Small intestine (tissue), 7 donors: Measurements from ENCODE around the gene ERRFI1. TPM values are rescaled to one million over a fixed set of nuclear protein-coding genes. Genes with fewer than 3 reads are reported as not detected.

Experiments
- DNase-seq, 2 donors: peaks; one replicate each; pipeline versions ENCODE4 v3.0.0 to v3.0.0-alpha.2; 2013
- FAIRE-seq: peaks from 2 replicates; lab custom pipeline; 2012; peaks lifted over from hg19 to GRCh38; lab: Jason Lieb, UNC
- H3K27ac ChIP-seq, 3 donors: one replicate each; pipeline ENCODE4 v1.5.1; 2013; ENCODE audit warnings: low read length in 2 of 3, mild to moderate bottlenecking in 2 of 3, control low read depth in 1 of 3, inconsistent platforms in 1 of 3, low read depth in 1 of 3, moderate library complexity in 1 of 3
- H3K27me3 ChIP-seq, 3 donors: one replicate each; pipeline ENCODE4 v1.6.1; 2013; ENCODE audit warnings: low read length in 3 of 3, inconsistent platforms in 1 of 3; ENCODE audit not compliant: control insufficient read depth in 3 of 3, insufficient read depth in 3 of 3
- H3K36me3 ChIP-seq, 3 donors: one replicate each; pipeline ENCODE4 v1.6.1; 2013; ENCODE audit warnings: low read length in 3 of 3, inconsistent platforms in 1 of 3, low read depth in 1 of 3, mild to moderate bottlenecking in 1 of 3, moderate library complexity in 1 of 3; ENCODE audit not compliant: control insufficient read depth in 3 of 3, insufficient read depth in 2 of 3
- H3K4me1 ChIP-seq, 3 donors: one replicate each; pipeline ENCODE4 v1.6.1; 2013; ENCODE audit warnings: low read length in 2 of 3, inconsistent platforms in 1 of 3, low read depth in 1 of 3, mild to moderate bottlenecking in 1 of 3, moderate library complexity in 1 of 3; ENCODE audit not compliant: control insufficient read depth in 3 of 3, insufficient read depth in 2 of 3
- H3K4me3 ChIP-seq, 3 donors: one replicate each; pipeline ENCODE4 v1.5.1; 2013; ENCODE audit warnings: low read length in 3 of 3, control low read depth in 1 of 3, inconsistent platforms in 1 of 3, low read depth in 1 of 3, mild to moderate bottlenecking in 1 of 3, moderate library complexity in 1 of 3
- H3K9me3 ChIP-seq, 2 donors: one replicate each; pipeline ENCODE4 v1.6.1; 2013; ENCODE audit warnings: low read depth in 1 of 2, low read length in 1 of 2; ENCODE audit not compliant: control insufficient read depth in 2 of 2, insufficient read depth in 1 of 2
- WGBS, 3 donors: extraction: QIAGEN DNeasy Blood & Tissue Kit; methylation state at CpG; one replicate each; pipeline ENCODE4 v1.1.7; 2013; 5-methylcytosine and 5-hydroxymethylcytosine counted together
- polyA plus RNA-seq, 4 donors: library from polyadenylated mRNA; stranded (reverse) in 3 of 4; unstranded in 1 of 4; fragments of 200-250 nt in 3 of 4; fragments of 120-200 nt in 1 of 4; gene quantifications; one replicate each; pipeline versions ENCODE4 v1.2.1 to v1.2.3, GENCODE V29; 2013
- donor health status: healthy with polysubstance abuse.
- donor health status: control.
- donor health status: control.
- donor health status: Bipolar disorder and iron deficiency.
- donor health status: healthy.

The ERRFI1 gene
- polyA plus RNA-seq, 4 donors = 22.8 to 39.1 (median 34.1) TPM

- no peak for FAIRE-seq
- WGBS, 3 donors = 73 to 81% (median 77%) methylated on average over 2 of the region's 2 CpGs
- no peaks in the 10 kb centered on the region for H3K27me3 ChIP-seq
- peak in 1 of 2 donors; percentile 55 for DNase-seq
- peaks cover 0 to 2% of the 10 kb centered on the region in 2 donors for H3K9me3 ChIP-seq
- peak overlapping the region in 1 of 3 donors; percentile 8 for H3K27ac ChIP-seq
- no peaks in the 10 kb centered on the region for H3K4me1 ChIP-seq
- H3K4me3 ChIP-seq = no peak overlapping the region
- H3K36me3 ChIP-seq = no peaks in the 10 kb centered on the region
These were observed 13.0 kb upstream of the ERRFI1 start for GRCh38 chr1:8039071-8039470.

- no peak for FAIRE-seq
- Histone ChIP-seq H3K9me3 (no peaks in the 10 kb centered on the region), H3K27me3 (no peaks in the 10 kb centered on the region), H3K4me3 (no peak overlapping the region), H3K4me1 (no peaks in the 10 kb centered on the region), H3K27ac (no peak overlapping the region), H3K36me3 (no peaks in the 10 kb centered on the region)
- WGBS, 3 donors = 90 to 95% (median 95%) methylated on average over 4 of the region's 4 CpGs
- DNase-seq = no peak
These were observed 9.2 kb upstream of the ERRFI1 start for GRCh38 chr1:8035289-8035688.

GRCh38 chr1:8033322-8033721 is 7.2 kb upstream of the ERRFI1 start:
- Histone ChIP-seq H3K36me3 (no peaks in the 10 kb centered on the region), H3K9me3 (no peaks in the 10 kb centered on the region), H3K27ac (no peak overlapping the region), H3K4me3 (no peak overlapping the region), H3K4me1 (peaks cover 0 to 6% (median 0%) of the 10 kb centered on the region in 3 donors), H3K27me3 (no peaks in the 10 kb centered on the region)
- WGBS, 3 donors = 82 to 91% (median 88%) methylated on average over 6 of the region's 6 CpGs
- no peak for DNase-seq
- FAIRE-seq = no peak

GRCh38 chr1:8032366-8032910 is 6.3 kb upstream of the ERRFI1 start:
- no peak for DNase-seq
- Histone ChIP-seq H3K4me3 (no peak overlapping the region), H3K9me3 (no peaks in the 10 kb centered on the region), H3K27me3 (no peaks in the 10 kb centered on the region), H3K4me1 (peaks cover 0 to 15% (median 2%) of the 10 kb centered on the region in 3 donors), H3K36me3 (no peaks in the 10 kb centered on the region), H3K27ac (no peak overlapping the region)
- 71 to 85% (median 80%) methylated on average over 3 of the region's 3 CpGs for WGBS, 3 donors
- FAIRE-seq = no peak

GRCh38 chr1:8031176-8031785 is 5.2 kb upstream of the ERRFI1 start:
- no peak for FAIRE-seq
- Histone ChIP-seq H3K4me1 (peaks cover 2 to 26% (median 2%) of the 10 kb centered on the region in 3 donors), H3K9me3 (no peaks in the 10 kb centered on the region), H3K27me3 (no peaks in the 10 kb centered on the region), H3K36me3 (no peaks in the 10 kb centered on the region), H3K4me3 (no peak overlapping the region), H3K27ac (no peak overlapping the region)
- peak in 1 of 2 donors; percentile 50 for DNase-seq
- 65 to 78% (median 66%) methylated on average over 9 of the region's 9 CpGs for WGBS, 3 donors

GRCh38 chr1:8028571-8028910 is 2.4 kb upstream of the ERRFI1 start:
- no peak for FAIRE-seq
- H3K4me1 ChIP-seq = peaks cover 2 to 32% (median 2%) of the 10 kb centered on the region in 3 donors
- no peaks in the 10 kb centered on the region for H3K36me3 ChIP-seq
- H3K27me3 ChIP-seq = no peaks in the 10 kb centered on the region
- H3K4me3 ChIP-seq = no peak overlapping the region
- 18 to 52% (median 43%) methylated on average over 1 of the region's 1 CpG for WGBS, 3 donors
- peak overlapping the region in 2 of 3 donors; percentile 78 to 86 for H3K27ac ChIP-seq
- no peaks in the 10 kb centered on the region for H3K9me3 ChIP-seq
- no peak for DNase-seq

- peaks cover 2 to 32% (median 2%) of the 10 kb centered on the region in 3 donors for H3K4me1 ChIP-seq
- 20 to 48% (median 33%) methylated on average over 8 of the region's 8 CpGs for WGBS, 3 donors
- FAIRE-seq (no peak), DNase-seq (peak; percentile 47 to 72)
- H3K27me3 ChIP-seq = no peaks in the 10 kb centered on the region
- H3K4me3 ChIP-seq = no peak overlapping the region
- peak overlapping the region in 2 of 3 donors; percentile 86 to 89 for H3K27ac ChIP-seq
- no peaks in the 10 kb centered on the region for H3K36me3 ChIP-seq
- no peaks in the 10 kb centered on the region for H3K9me3 ChIP-seq
These were observed 1.9 kb upstream of the ERRFI1 start for GRCh38 chr1:8027748-8028570.

GRCh38 chr1:8026976-8027747 is 1.1 kb upstream of the ERRFI1 start:
- WGBS, 3 donors = 33 to 49% (median 44%) methylated on average over 21 to 25 of the region's 25 CpGs
- FAIRE-seq (no peak), DNase-seq (peak; percentile 53 to 85)
- peak overlapping the region; percentile 66 to 89 (median 86) for H3K27ac ChIP-seq
- no peaks in the 10 kb centered on the region for H3K27me3 ChIP-seq
- H3K9me3 ChIP-seq = no peaks in the 10 kb centered on the region
- peak overlapping the region in 2 of 3 donors; percentile 53 to 99 for H3K4me3 ChIP-seq
- no peaks in the 10 kb centered on the region for H3K36me3 ChIP-seq
- peaks cover 2 to 32% (median 2%) of the 10 kb centered on the region in 3 donors for H3K4me1 ChIP-seq
